Neural cell (in vitro differentiated cells): ENCODE data around the gene EID2.

Experiments used
- EP300 ChIP-seq: fragments of 450-650 bp; conservative IDR thresholded peaks from 2 replicates; pipeline ENCODE4 v1.6.1; 2014; ENCODE audit warnings: antibody characterized with exemption, mild to moderate bottlenecking, moderate library complexity; ENCODE audit not compliant: poor library complexity, severe bottlenecking
- MXI1 ChIP-seq: fragments of 450-650 bp; conservative IDR thresholded peaks from 2 replicates; pipeline ENCODE4 v1.6.1; 2014; ENCODE audit warnings: antibody characterized with exemption, mild to moderate bottlenecking; ENCODE audit not compliant: poor library complexity, severe bottlenecking
- POLR2AphosphoS5 ChIP-seq: IDR thresholded peaks from 2 replicates; pipeline ENCODE4 v1.6.1; 2012
- TAF1 ChIP-seq: IDR thresholded peaks from 2 replicates; pipeline ENCODE4 v1.6.1; 2012; ENCODE audit warnings: low read depth
- TF ChIP-seq, protein P1 (sequence below): fragments of 450-650 bp; IDR thresholded peaks from 2 replicates; pipeline ENCODE4 v1.5.1; 2014; ENCODE audit warnings: antibody characterized with exemption, mild to moderate bottlenecking, moderate library complexity; ENCODE audit not compliant: poor library complexity, severe bottlenecking

- TF ChIP-seq, protein P1, sequence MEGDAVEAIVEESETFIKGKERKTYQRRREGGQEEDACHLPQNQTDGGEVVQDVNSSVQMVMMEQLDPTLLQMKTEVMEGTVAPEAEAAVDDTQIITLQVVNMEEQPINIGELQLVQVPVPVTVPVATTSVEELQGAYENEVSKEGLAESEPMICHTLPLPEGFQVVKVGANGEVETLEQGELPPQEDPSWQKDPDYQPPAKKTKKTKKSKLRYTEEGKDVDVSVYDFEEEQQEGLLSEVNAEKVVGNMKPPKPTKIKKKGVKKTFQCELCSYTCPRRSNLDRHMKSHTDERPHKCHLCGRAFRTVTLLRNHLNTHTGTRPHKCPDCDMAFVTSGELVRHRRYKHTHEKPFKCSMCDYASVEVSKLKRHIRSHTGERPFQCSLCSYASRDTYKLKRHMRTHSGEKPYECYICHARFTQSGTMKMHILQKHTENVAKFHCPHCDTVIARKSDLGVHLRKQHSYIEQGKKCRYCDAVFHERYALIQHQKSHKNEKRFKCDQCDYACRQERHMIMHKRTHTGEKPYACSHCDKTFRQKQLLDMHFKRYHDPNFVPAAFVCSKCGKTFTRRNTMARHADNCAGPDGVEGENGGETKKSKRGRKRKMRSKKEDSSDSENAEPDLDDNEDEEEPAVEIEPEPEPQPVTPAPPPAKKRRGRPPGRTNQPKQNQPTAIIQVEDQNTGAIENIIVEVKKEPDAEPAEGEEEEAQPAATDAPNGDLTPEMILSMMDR, result no peak
- TF ChIP-seq TAF1 (no peak), POLR2AphosphoS5 (no peak), MXI1 (no peak), EP300 (no peak)
These were observed 27.0 kb downstream of the EID2 start for GRCh38 chr19:39512988-39513387.
